ENCODE results near the gene NSUN6. TPM values are rescaled to one million over a fixed set of nuclear protein-coding genes. Genes with fewer than 3 reads are reported as not detected.
"Not testable (repeated sequence)": the region's sequence is repeated elsewhere in the genome, so short reads cannot be mapped to it uniquely, and the experiment has no call there.

The NSUN6 gene
- total and polyA plus RNA-seq, 11 donors, result 3.1 to 10.0 (median 7.5) TPM

- WGBS, 4 donors, result 94 to 98% (median 98%) methylated on average over 3 of the region's 3 CpGs
- Histone ChIP-seq H3K9me3 (no peaks in the 10 kb centered on the region), H3K4me3 (no peak overlapping the region), H3K27me3 (no peaks in the 10 kb centered on the region), H3K27ac (no peak overlapping the region), H3K36me3 (peaks cover 0 to 48% (median 13%) of the 10 kb centered on the region in 9 donors), H3K4me1 (peaks cover 0 to 29% (median 14%) of the 10 kb centered on the region in 12 donors)
- TF ChIP-seq CTCF (IDR thresholded peaks at IDR 0.05) (no peak), POLR2A (IDR thresholded peaks at IDR 0.05) (no peak)
- intact Hi-C loops (cut with DNase I), result no loop called here
- ATAC-seq (no peak), DNase-seq (no peak)
Measured at GRCh38 chr10:18647945-18648344, 3.4 kb downstream of the NSUN6 start.

GRCh38 chr10:18647151-18647550 is 4.2 kb downstream of the NSUN6 start:
- Histone ChIP-seq H3K27ac (no peak overlapping the region), H3K9me3 (no peaks in the 10 kb centered on the region), H3K4me1 (peaks cover 0 to 26% (median 14%) of the 10 kb centered on the region in 12 donors), H3K36me3 (peaks cover 0 to 56% (median 13%) of the 10 kb centered on the region in 9 donors), H3K4me3 (no peak overlapping the region), H3K27me3 (no peaks in the 10 kb centered on the region)
- DNase-seq, result no peak
- intact Hi-C loops (cut with DNase I), result no loop called here
- 95 to 99% (median 97%) methylated on average over 2 of the region's 2 CpGs for WGBS, 4 donors
- no peak for TF ChIP-seq POLR2A (IDR thresholded peaks at IDR 0.05)
- no peak for TF ChIP-seq CTCF (IDR thresholded peaks at IDR 0.05)
- ATAC-seq, result no peak

DNA sequence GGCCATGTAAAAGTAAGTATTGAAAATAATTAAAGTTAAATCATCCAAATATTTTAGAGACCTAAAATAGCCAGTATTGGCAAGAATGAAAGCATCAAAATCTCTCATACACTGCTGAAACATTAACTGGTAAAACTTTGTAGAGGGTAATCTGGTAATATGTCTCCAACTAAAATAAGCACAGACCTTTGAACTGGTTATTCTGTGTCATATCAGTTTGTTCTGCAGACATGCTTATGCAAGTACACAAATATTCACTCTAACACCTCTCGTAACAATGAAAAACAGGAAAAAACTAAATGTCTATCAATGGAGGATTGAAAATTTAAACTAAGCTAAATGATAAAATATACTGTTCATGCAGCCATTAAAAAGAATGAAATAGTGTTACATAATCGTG is 11.7 kb downstream of the NSUN6 start:
- H3K4me1 ChIP-seq; H3K27ac ChIP-seq; intact Hi-C loops (cut with DNase I); H3K27me3 ChIP-seq; ATAC-seq; H3K4me3 ChIP-seq; H3K9me3 ChIP-seq; DNase-seq: not testable (repeated sequence)
- 81 to 94% (median 81%) methylated on average over 2 of the region's 2 CpGs for WGBS, 4 donors
- H3K36me3 ChIP-seq, result peaks cover 0 to 33% (median 6%) of the 10 kb centered on the region in 9 donors

DNA sequence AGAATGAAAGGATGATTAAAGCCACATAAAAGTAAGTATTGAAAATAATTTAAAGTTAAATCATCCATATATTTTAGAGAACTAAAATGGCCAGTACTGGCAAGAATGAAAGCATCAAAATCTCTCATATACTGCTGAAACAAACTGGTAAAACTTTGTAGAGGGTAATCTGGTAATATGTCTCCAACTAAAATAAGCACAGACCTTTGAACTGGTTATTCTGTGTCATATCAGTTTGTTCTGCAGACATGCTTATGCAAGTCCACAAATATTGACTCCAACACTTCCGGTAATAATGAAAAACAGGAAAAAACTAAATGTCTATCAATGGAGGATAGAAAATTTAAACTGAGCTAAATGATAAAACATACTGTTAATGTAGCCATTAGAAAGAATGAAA is 14.0 kb downstream of the NSUN6 start:
- DNase-seq; H3K4me3 ChIP-seq; H3K27ac ChIP-seq; H3K27me3 ChIP-seq; ATAC-seq; H3K4me1 ChIP-seq; intact Hi-C loops (cut with DNase I); H3K9me3 ChIP-seq: not testable (repeated sequence)
- H3K36me3 ChIP-seq, result peaks cover 0 to 15% (median 6%) of the 10 kb centered on the region in 9 donors
- 73 to 84% (median 80%) methylated on average over 1 of the region's 1 CpG for WGBS, 4 donors

DNA sequence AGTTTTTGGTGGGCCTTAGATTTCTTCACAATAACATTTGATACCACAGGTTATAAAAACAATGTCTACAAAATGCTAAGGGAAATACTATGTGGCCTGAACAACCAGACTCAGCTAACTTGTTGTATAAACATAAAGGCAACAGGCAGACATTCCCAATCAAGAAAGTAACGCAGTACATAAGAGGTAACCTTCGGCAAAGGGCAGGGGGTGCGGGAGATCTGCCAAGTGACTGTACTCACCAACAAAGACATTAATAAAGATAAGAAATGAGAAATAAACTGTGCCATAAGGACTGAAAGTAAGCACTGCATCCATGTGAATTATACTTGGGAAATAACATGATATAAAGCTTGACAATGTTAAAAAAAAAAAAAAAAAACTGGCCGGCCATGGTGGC is 15.4 kb downstream of the NSUN6 start:
- 72 to 82% (median 77%) methylated on average over 4 of the region's 4 CpGs for WGBS, 4 donors
- no peak for ATAC-seq
- no peak overlapping the region for H3K4me3 ChIP-seq
- H3K9me3 ChIP-seq, result peaks cover 0 to 2% (median 0%) of the 10 kb centered on the region in 12 donors
- H3K27me3 ChIP-seq, result no peaks in the 10 kb centered on the region
- H3K36me3 ChIP-seq, result peaks cover 0 to 2% (median 0%) of the 10 kb centered on the region in 9 donors
- TF ChIP-seq POLR2A (IDR thresholded peaks at IDR 0.05) (no peak), CTCF (IDR thresholded peaks at IDR 0.05) (no peak)
- peaks cover 0 to 4% (median 0%) of the 10 kb centered on the region in 12 donors for H3K4me1 ChIP-seq
- no peak overlapping the region for H3K27ac ChIP-seq
- no peak for DNase-seq
- intact Hi-C loops (cut with DNase I), result no loop called here

- ATAC-seq; H3K36me3 ChIP-seq; H3K9me3 ChIP-seq; H3K27me3 ChIP-seq; H3K4me3 ChIP-seq; DNase-seq; intact Hi-C loops (cut with DNase I); H3K27ac ChIP-seq; H3K4me1 ChIP-seq: not testable (repeated sequence)
- WGBS, 4 donors, result 93 to 95% (median 95%) methylated on average over 2 to 3 of the region's 3 CpGs
Measured at GRCh38 chr10:18632500-18632899, 18.9 kb downstream of the NSUN6 start.

Measured in heart left ventricle (tissue), 16 donors.